ENCODE data around the gene LRCH4. TPM values are rescaled to one million over a fixed set of nuclear protein-coding genes. Genes with fewer than 3 reads are reported as not detected.

The LRCH4 gene
- total RNA-seq, 3 donors from 2014 or later (not counting 1 experiment from before 2014, with no cell fraction given), result 282 to 296 (median 289) TPM

DNA sequence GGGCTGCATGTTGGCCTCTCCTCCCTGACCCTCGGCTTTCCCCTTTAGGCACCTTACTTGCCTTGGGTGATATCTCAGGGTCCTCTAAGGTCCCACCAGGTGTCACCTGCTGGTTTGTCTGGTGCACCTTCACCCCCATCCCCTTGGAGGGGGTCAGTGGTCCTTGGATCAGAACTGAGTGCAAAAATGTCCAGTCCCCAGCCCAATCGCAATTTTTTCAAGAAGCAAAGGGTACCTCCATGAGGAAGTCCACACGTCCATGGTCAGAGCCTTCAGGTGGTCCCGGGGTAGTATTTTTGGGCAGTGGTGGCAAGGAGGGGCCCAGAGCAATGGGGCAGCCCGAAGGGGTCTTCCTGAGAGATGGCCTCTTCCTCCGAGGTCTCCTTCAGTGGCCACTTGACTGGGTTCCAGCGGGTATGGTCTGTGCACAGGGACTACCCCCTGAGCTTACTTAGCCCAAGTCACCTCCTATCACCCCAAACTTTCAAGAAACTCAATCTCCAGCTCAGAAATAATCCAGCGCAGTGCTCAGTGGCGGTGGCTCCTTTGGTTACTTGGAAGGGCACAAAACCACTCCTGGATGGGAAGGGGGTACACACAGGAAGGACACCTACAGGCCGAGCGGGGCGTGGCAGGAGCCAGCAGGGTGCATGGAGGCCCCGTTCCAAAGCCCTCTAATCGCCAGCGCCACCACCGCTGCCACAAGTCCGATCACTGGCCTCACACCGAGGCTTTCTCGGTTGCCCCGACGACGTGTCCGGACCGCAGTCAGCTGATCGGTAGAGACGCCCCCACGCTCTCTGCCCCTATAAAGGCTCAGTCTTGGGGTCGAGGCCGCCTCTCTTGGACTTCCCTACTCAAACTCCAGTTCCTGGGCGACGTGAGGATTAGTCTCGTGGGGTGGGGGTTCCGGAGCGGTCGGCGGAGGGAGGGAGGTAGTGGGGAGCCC, 16.8 kb downstream of the LRCH4 start:
- H3K9me3 Mint-ChIP-seq, result no peaks in the 10 kb centered on the region
- no peaks in the 10 kb centered on the region for H3K36me3 Mint-ChIP-seq
- no peaks in the 10 kb centered on the region for H3K27me3 ChIP-seq (ENCODE audit: control insufficient read depth, insufficient read depth, low read length)
- no peaks in the 10 kb centered on the region for H3K9me3 ChIP-seq (ENCODE audit: control insufficient read depth, insufficient read depth, low read length)
- peaks cover 14% of the 10 kb centered on the region for H3K36me3 ChIP-seq (ENCODE audit: control insufficient read depth, insufficient read depth, low read length)
- ATAC-seq (peak; percentile 27 to 31 (median 28)), DNase-seq (peak; percentile 43 to 72)
- no peaks in the 10 kb centered on the region for H3K27me3 Mint-ChIP-seq (ENCODE audit: low read depth in 2 of 2)
- intact Hi-C loops (cut with micrococcal nuclease), result no loop called here
- H3K4me1 ChIP-seq (ENCODE audit: control insufficient read depth, insufficient read depth, low read length), result peaks cover 42% of the 10 kb centered on the region
- H3K27ac Mint-ChIP-seq, result peak overlapping the region; percentile 58 to 62
- peak overlapping the region; percentile 33 for H3K4me3 ChIP-seq (ENCODE audit: low read length)
- H3K4me3 Mint-ChIP-seq, result peak overlapping the region; percentile 28
- 27% methylated on average over 32 of the region's 36 CpGs for WGBS (ENCODE audit: insufficient coverage)
- peaks cover 10 to 40% of the 10 kb centered on the region in 2 donors for H3K4me1 Mint-ChIP-seq
- peak overlapping the region; percentile 34 for H3K27ac ChIP-seq (ENCODE audit: low read length)
- TF ChIP-seq, protein P1, sequence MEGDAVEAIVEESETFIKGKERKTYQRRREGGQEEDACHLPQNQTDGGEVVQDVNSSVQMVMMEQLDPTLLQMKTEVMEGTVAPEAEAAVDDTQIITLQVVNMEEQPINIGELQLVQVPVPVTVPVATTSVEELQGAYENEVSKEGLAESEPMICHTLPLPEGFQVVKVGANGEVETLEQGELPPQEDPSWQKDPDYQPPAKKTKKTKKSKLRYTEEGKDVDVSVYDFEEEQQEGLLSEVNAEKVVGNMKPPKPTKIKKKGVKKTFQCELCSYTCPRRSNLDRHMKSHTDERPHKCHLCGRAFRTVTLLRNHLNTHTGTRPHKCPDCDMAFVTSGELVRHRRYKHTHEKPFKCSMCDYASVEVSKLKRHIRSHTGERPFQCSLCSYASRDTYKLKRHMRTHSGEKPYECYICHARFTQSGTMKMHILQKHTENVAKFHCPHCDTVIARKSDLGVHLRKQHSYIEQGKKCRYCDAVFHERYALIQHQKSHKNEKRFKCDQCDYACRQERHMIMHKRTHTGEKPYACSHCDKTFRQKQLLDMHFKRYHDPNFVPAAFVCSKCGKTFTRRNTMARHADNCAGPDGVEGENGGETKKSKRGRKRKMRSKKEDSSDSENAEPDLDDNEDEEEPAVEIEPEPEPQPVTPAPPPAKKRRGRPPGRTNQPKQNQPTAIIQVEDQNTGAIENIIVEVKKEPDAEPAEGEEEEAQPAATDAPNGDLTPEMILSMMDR (IDR thresholded peaks at IDR 0.05), result no peak

DNA sequence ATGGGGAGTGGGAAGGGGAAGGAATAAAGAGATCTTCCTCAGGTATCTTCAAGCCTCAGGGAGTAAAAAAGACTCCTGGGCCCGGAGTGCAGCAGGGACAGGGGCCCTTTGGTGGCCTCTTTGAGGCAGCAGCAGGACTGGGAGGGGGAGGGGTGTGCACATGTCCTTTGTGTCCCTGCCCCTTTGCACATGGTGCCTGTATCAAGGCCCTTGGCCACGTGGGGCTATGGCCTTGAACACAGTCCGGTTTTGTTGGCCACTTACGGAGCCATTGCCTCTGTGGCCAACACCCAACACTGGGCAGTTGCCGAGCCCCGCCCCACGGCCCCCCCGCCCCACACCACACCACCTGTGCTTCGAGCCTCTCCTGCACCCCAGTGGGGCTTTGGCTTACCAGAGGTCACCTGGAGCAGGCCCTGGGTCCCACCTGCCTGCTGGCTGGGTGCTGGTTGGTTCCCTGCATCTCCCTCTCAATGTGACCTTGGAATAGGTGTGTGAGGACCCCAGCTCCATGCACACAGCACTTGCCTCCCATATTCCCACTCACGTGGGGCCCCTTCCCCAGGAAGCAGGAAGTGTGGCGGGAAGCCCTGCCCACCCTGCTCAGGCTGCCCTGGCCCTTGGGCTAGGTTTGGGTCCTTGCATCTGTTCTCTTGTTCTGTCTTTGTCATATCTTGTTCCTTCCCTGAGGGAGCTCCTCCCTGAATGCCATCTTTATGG, 17.6 kb downstream of the LRCH4 start:
- no peaks in the 10 kb centered on the region for H3K9me3 ChIP-seq (ENCODE audit: control insufficient read depth, insufficient read depth, low read length)
- Mint-ChIP-seq H3K27ac (peak overlapping the region; percentile 58 to 62), H3K9me3 (no peaks in the 10 kb centered on the region), H3K27me3 (ENCODE audit: low read depth in 2 of 2) (no peaks in the 10 kb centered on the region), H3K4me1 (peaks cover 10 to 46% of the 10 kb centered on the region in 2 donors), H3K36me3 (no peaks in the 10 kb centered on the region), H3K4me3 (peak overlapping the region; percentile 28)
- ATAC-seq (no peak), DNase-seq (no peak)
- no peaks in the 10 kb centered on the region for H3K27me3 ChIP-seq (ENCODE audit: control insufficient read depth, insufficient read depth, low read length)
- peaks cover 48% of the 10 kb centered on the region for H3K4me1 ChIP-seq (ENCODE audit: control insufficient read depth, insufficient read depth, low read length)
- no peak overlapping the region for H3K4me3 ChIP-seq (ENCODE audit: low read length)
- intact Hi-C loops (cut with micrococcal nuclease), result no loop called here
- H3K27ac ChIP-seq (ENCODE audit: low read length), result peak overlapping the region; percentile 28
- 76% methylated on average over 10 of the region's 11 CpGs for WGBS (ENCODE audit: insufficient coverage)
- TF ChIP-seq, protein P1 (IDR thresholded peaks at IDR 0.05), result no peak
- peaks cover 18% of the 10 kb centered on the region for H3K36me3 ChIP-seq (ENCODE audit: control insufficient read depth, insufficient read depth, low read length)

DNA sequence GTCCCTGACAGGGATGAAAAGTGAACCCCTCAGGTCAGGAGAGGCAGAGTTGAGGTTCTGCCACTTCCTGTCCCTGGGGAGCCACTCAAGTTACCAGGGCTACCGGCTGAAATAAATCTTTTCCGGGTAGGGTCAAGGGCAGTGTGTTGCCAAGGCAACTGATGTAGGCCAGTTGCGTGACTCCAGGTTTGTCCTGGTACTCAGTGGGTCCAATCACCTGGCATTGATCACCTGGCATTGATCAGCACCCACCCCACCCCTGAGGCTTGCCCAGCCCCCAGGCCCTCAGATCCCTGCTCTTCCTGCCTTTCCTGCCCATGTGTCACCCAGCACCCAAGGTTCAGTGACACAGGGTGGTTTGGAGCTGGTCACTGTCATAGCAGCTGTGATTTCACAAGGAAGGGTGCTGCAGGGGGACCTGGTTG, 18.2 kb downstream of the LRCH4 start:
- Mint-ChIP-seq H3K4me3 (no peak overlapping the region), H3K4me1 (peaks cover 10 to 46% of the 10 kb centered on the region in 2 donors), H3K27ac (peak overlapping the region in 1 of 2 donors; percentile 62), H3K36me3 (no peaks in the 10 kb centered on the region), H3K27me3 (ENCODE audit: low read depth in 2 of 2) (no peaks in the 10 kb centered on the region), H3K9me3 (no peaks in the 10 kb centered on the region)
- TF ChIP-seq, protein P1 (IDR thresholded peaks at IDR 0.05), result no peak
- Histone ChIP-seq H3K27ac (ENCODE audit: low read length) (peak overlapping the region; percentile 40), H3K4me1 (ENCODE audit: control insufficient read depth, insufficient read depth, low read length) (peaks cover 48% of the 10 kb centered on the region), H3K36me3 (ENCODE audit: control insufficient read depth, insufficient read depth, low read length) (peaks cover 19% of the 10 kb centered on the region), H3K9me3 (ENCODE audit: control insufficient read depth, insufficient read depth, low read length) (no peaks in the 10 kb centered on the region), H3K4me3 (ENCODE audit: low read length) (no peak overlapping the region), H3K27me3 (ENCODE audit: control insufficient read depth, insufficient read depth, low read length) (no peaks in the 10 kb centered on the region)
- no peak for ATAC-seq
- intact Hi-C loops (cut with micrococcal nuclease), result no loop called here
- WGBS (ENCODE audit: insufficient coverage), result 8% methylated on average over 3 of the region's 3 CpGs
- no peak for DNase-seq
